AG04450 (cell line): ENCODE measurements around the gene SDE2. TPM values are rescaled to one million over a fixed set of nuclear protein-coding genes. Genes with fewer than 3 reads are reported as not detected.

Experiments
- CTCF ChIA-PET: fragments of 300-600, 350-600 bp; formaldehyde crosslinking; extraction: SDS; loops from one replicate; lab custom pipeline; 2022; ENCODE audit warnings: antibody characterized with exemption, inconsistent platforms; lab: Charles Lee
- POLR2A ChIA-PET: fragments of 350-600 bp; formaldehyde crosslinking; extraction: SDS; loops from one replicate; lab custom pipeline; 2021; ENCODE audit warnings: antibody characterized with exemption, inconsistent platforms; lab: Yijun Ruan, JAX
- DNase-seq: peaks from one replicate; pipeline ENCODE4 v3.0.0-alpha.2; 2011; ENCODE audit warnings: low read depth, low spot score
- H3K27ac ChIP-seq: one replicate; pipeline ENCODE4 v1.5.1; 2012; ENCODE audit warnings: low read depth, low read length, control low read depth
- H3K27me3 ChIP-seq: one replicate; pipeline ENCODE4 v1.6.0; 2012; ENCODE audit warnings: low read length; ENCODE audit not compliant: control insufficient read depth, insufficient read depth
- H3K4me3 ChIP-seq: 2 replicates; pipeline ENCODE4 v1.5.1; 2011; ENCODE audit warnings: mild to moderate bottlenecking, low read depth, low read length, control low read depth
- H3K9me3 ChIP-seq: 2 replicates; pipeline ENCODE4 v1.5.1; 2012; ENCODE audit warnings: low read length; ENCODE audit not compliant: control insufficient read depth, insufficient read depth
- CTCF ChIP-seq: IDR thresholded peaks from 2 replicates; pipeline ENCODE4 v1.5.1; 2011; ENCODE audit warnings: low read depth, low read length, control low read depth, inconsistent platforms
- polyA plus RNA-seq: library from polyadenylated mRNA; depleted of rRNA; stranded (reverse); fragments of >200 nt; gene quantifications from 2 replicates; pipeline ENCODE4 v1.2.3, GENCODE V29; 2011

Gene SDE2
- polyA plus RNA-seq, 1 experiment = 15.9 TPM

GRCh38 chr1:225946803-225947202, 52.3 kb downstream of the SDE2 start:
- no peak for DNase-seq
- H3K9me3 ChIP-seq = no peaks in the 10 kb centered on the region
- TF ChIP-seq CTCF = no peak
- H3K27me3 ChIP-seq = peaks cover 31% of the 10 kb centered on the region
- H3K4me3 ChIP-seq = no peak overlapping the region
- CTCF ChIA-PET = no interaction called here
- H3K27ac ChIP-seq = no peak overlapping the region
- POLR2A ChIA-PET = no interaction called here

GRCh38 chr1:225946082-225946620, 53.0 kb downstream of the SDE2 start:
- ChIA-PET CTCF (interaction anchor here (1.0 kb wide), 1 partner anchor 68 kb away, joined by 3 read pairs; no protein-coding TSS in a partner anchor), POLR2A (no interaction called here)
- Histone ChIP-seq H3K27me3 (peaks cover 30% of the 10 kb centered on the region), H3K9me3 (no peaks in the 10 kb centered on the region), H3K27ac (no peak overlapping the region), H3K4me3 (no peak overlapping the region)
- no peak for TF ChIP-seq CTCF
- DNase-seq = no peak

GRCh38 chr1:225945564-225945963, 53.6 kb downstream of the SDE2 start:
- ChIA-PET POLR2A (no interaction called here), CTCF (interaction anchor here (0.6 to 1.0 kb wide), 2 partner anchors 33 to 68 kb away, joined by 3 read pairs; no protein-coding TSS in a partner anchor)
- H3K4me3 ChIP-seq = no peak overlapping the region
- no peak for DNase-seq
- no peaks in the 10 kb centered on the region; the same call in 1 of the 2 replicates for H3K9me3 ChIP-seq
- H3K27ac ChIP-seq = no peak overlapping the region
- peaks cover 24% of the 10 kb centered on the region for H3K27me3 ChIP-seq
- TF ChIP-seq CTCF = no peak

- ChIA-PET CTCF (interaction anchor here (0.6 to 1.2 kb wide), 3 partner anchors 33 to 469 kb away, joined by 3 to 5 read pairs (median 3); no protein-coding TSS in a partner anchor), POLR2A (interaction anchor here (0.6 kb wide), 1 partner anchor 26 kb away, joined by 7 read pairs; no protein-coding TSS in a partner anchor)
- no peak overlapping the region for H3K27ac ChIP-seq
- peaks cover 19% of the 10 kb centered on the region for H3K27me3 ChIP-seq
- H3K9me3 ChIP-seq = no peaks in the 10 kb centered on the region; the same call in 1 of the 2 replicates
- TF ChIP-seq CTCF = no peak
- DNase-seq = no peak
- no peak overlapping the region for H3K4me3 ChIP-seq
These were observed 54.2 kb downstream of the SDE2 start for GRCh38 chr1:225944951-225945350.

- H3K4me3 ChIP-seq = no peak overlapping the region
- ChIA-PET CTCF (interaction anchor here (1.2 kb wide), 1 partner anchor 469 kb away, joined by 5 read pairs; no protein-coding TSS in a partner anchor), POLR2A (interaction anchor here (0.6 kb wide), 1 partner anchor 27 kb away, joined by 7 read pairs; no protein-coding TSS in a partner anchor)
- TF ChIP-seq CTCF = no peak
- no peak overlapping the region for H3K27ac ChIP-seq
- H3K9me3 ChIP-seq = no peaks in the 10 kb centered on the region; the same call in 1 of the 2 replicates
- H3K27me3 ChIP-seq = peaks cover 19% of the 10 kb centered on the region
- DNase-seq = no peak
These were observed 54.8 kb downstream of the SDE2 start for GRCh38 chr1:225944387-225944786.
